Measurements from ENCODE around the gene GPRC5C.

GPRC5C gene

GRCh38 chr17:74410001-74410443, 21.9 kb upstream of the GPRC5C start (continued):
- TF ChIP-seq OSR1 (CRISPR knock-in tag; IDR thresholded peaks at IDR 0.05) = no peak
- TF ChIP-seq ZNF70 (CRISPR knock-in tag; IDR thresholded peaks at IDR 0.05) = no peak
- no peak for TF ChIP-seq ZNF8 (CRISPR knock-in tag; IDR thresholded peaks at IDR 0.05)
- TF ChIP-seq TOX (CRISPR knock-in tag; IDR thresholded peaks at IDR 0.05; ENCODE audit: borderline replicate concordance) = no peak

DNA sequence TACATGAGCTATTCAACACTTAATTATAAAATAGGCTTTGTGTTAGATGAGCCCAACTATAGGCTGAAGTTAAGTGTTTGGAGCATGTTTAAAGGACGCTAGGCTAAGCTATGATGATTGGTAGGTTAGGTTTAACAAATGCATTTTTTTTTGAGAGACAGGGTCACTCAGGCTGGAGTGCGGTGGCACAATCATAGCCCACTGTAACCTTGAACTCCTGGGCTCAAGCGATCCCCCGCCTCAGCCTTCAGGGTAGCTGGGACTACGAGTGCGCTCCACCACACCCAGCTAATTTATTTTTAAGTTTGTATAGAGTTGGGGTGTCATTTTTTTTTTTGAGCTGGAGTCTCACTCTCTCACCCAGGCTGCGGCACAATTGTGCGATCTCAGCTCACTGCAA, 19.3 kb upstream of the GPRC5C start:
- no peak for ATAC-seq
- TF ChIP-seq OSR1 (CRISPR knock-in tag; IDR thresholded peaks at IDR 0.05) (no peak), CSDC2 (CRISPR knock-in tag; IDR thresholded peaks at IDR 0.05) (no peak), RARB (CRISPR knock-in tag; IDR thresholded peaks at IDR 0.05) (no peak)

DNA sequence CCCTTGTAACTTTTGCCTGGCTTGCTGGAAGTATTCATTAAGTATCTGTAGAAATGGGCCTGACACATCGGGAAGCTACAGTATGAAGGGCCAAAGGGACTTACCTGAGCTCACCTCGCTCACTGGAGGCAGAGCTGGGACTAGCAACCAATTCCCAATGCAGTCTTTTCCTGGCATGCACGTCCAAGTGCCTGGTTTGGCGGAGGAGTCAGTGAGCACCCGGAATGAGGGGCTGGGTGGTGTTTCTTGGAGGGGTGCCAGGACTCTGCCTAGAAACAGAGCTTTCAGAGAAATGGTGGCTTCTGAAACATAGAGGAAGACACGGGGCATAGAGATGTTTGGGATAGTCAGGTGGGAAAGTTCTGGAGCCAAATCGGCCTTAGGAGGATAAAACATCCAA, 18.4 kb upstream of the GPRC5C start:
- no peak for TF ChIP-seq BACH2 (CRISPR knock-in tag; IDR thresholded peaks at IDR 0.05; ENCODE audit: borderline replicate concordance)
- no peak for TF ChIP-seq ZFP30 (CRISPR knock-in tag; IDR thresholded peaks at IDR 0.05)
- TF ChIP-seq PATZ1 (CRISPR knock-in tag; IDR thresholded peaks at IDR 0.05; ENCODE audit: borderline replicate concordance) = no peak
- TF ChIP-seq ZFP3 (CRISPR knock-in tag; IDR thresholded peaks at IDR 0.05) = no peak
- no peak for TF ChIP-seq CSDC2 (CRISPR knock-in tag; IDR thresholded peaks at IDR 0.05)
- TF ChIP-seq SNAI2 (CRISPR knock-in tag; IDR thresholded peaks at IDR 0.05) = no peak
- no peak for TF ChIP-seq TOX (CRISPR knock-in tag; IDR thresholded peaks at IDR 0.05; ENCODE audit: borderline replicate concordance)
- no peak for TF ChIP-seq ESRRG (CRISPR knock-in tag; IDR thresholded peaks at IDR 0.05)
- no peak for TF ChIP-seq ZNF70 (CRISPR knock-in tag; IDR thresholded peaks at IDR 0.05)
- TF ChIP-seq GLIS3 (CRISPR knock-in tag; IDR thresholded peaks at IDR 0.05) = no peak
- TF ChIP-seq, protein P1, sequence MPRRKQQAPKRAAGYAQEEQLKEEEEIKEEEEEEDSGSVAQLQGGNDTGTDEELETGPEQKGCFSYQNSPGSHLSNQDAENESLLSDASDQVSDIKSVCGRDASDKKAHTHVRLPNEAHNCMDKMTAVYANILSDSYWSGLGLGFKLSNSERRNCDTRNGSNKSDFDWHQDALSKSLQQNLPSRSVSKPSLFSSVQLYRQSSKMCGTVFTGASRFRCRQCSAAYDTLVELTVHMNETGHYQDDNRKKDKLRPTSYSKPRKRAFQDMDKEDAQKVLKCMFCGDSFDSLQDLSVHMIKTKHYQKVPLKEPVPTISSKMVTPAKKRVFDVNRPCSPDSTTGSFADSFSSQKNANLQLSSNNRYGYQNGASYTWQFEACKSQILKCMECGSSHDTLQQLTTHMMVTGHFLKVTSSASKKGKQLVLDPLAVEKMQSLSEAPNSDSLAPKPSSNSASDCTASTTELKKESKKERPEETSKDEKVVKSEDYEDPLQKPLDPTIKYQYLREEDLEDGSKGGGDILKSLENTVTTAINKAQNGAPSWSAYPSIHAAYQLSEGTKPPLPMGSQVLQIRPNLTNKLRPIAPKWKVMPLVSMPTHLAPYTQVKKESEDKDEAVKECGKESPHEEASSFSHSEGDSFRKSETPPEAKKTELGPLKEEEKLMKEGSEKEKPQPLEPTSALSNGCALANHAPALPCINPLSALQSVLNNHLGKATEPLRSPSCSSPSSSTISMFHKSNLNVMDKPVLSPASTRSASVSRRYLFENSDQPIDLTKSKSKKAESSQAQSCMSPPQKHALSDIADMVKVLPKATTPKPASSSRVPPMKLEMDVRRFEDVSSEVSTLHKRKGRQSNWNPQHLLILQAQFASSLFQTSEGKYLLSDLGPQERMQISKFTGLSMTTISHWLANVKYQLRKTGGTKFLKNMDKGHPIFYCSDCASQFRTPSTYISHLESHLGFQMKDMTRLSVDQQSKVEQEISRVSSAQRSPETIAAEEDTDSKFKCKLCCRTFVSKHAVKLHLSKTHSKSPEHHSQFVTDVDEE (CRISPR knock-in tag; IDR thresholded peaks at IDR 0.05) = no peak
- TF ChIP-seq PPARA (CRISPR knock-in tag; IDR thresholded peaks at IDR 0.05; ENCODE audit: borderline replicate concordance) = no peak
- TF ChIP-seq OSR1 (CRISPR knock-in tag; IDR thresholded peaks at IDR 0.05) = no peak
- no peak for TF ChIP-seq ZC3H10 (CRISPR knock-in tag; IDR thresholded peaks at IDR 0.05)

DNA sequence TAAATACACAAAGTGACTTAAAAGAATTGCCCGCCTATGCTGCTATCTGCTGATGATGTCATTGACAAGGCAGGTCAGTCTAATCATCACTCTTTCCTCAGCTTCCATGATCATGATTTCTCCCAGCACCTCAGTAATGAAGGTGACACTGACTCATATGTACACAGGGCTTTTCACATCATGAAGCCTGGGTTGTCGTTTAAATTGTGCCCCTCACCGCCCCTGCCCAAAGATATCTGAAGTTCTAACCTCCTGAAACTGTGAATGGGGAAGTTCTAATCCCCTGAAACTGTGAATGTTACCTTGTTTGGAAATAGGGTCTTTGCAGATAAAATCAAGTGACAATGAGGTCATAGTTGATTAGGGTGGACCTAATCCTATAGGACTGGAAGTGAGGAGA, 17.4 kb upstream of the GPRC5C start:
- TF ChIP-seq ESRRG (CRISPR knock-in tag; IDR thresholded peaks at IDR 0.05) (no peak), PPARA (CRISPR knock-in tag; IDR thresholded peaks at IDR 0.05; ENCODE audit: borderline replicate concordance) (no peak), TOX (CRISPR knock-in tag; IDR thresholded peaks at IDR 0.05; ENCODE audit: borderline replicate concordance) (no peak), TCF4 (CRISPR knock-in tag; IDR thresholded peaks at IDR 0.05; ENCODE audit: borderline replicate concordance) (no peak), ZNF565 (CRISPR knock-in tag; conservative IDR thresholded peaks at IDR 0.05; ENCODE audit: low read depth) (no peak), ZNF8 (CRISPR knock-in tag; IDR thresholded peaks at IDR 0.05) (no peak), POU6F1 (CRISPR knock-in tag; IDR thresholded peaks at IDR 0.05; ENCODE audit: borderline replicate concordance, low read depth) (no peak), BACH2 (CRISPR knock-in tag; IDR thresholded peaks at IDR 0.05; ENCODE audit: borderline replicate concordance) (no peak), ZFP3 (CRISPR knock-in tag; IDR thresholded peaks at IDR 0.05) (no peak), SNAI2 (CRISPR knock-in tag; IDR thresholded peaks at IDR 0.05) (no peak), ISL1 (CRISPR knock-in tag; IDR thresholded peaks at IDR 0.05) (no peak)
- TF ChIP-seq, protein P2, sequence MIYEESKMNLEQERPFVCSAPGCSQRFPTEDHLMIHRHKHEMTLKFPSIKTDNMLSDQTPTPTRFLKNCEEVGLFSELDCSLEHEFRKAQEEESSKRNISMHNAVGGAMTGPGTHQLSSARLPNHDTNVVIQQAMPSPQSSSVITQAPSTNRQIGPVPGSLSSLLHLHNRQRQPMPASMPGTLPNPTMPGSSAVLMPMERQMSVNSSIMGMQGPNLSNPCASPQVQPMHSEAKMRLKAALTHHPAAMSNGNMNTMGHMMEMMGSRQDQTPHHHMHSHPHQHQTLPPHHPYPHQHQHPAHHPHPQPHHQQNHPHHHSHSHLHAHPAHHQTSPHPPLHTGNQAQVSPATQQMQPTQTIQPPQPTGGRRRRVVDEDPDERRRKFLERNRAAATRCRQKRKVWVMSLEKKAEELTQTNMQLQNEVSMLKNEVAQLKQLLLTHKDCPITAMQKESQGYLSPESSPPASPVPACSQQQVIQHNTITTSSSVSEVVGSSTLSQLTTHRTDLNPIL (CRISPR knock-in tag; IDR thresholded peaks at IDR 0.05; ENCODE audit: low read depth) = no peak
- TF ChIP-seq, protein P3, sequence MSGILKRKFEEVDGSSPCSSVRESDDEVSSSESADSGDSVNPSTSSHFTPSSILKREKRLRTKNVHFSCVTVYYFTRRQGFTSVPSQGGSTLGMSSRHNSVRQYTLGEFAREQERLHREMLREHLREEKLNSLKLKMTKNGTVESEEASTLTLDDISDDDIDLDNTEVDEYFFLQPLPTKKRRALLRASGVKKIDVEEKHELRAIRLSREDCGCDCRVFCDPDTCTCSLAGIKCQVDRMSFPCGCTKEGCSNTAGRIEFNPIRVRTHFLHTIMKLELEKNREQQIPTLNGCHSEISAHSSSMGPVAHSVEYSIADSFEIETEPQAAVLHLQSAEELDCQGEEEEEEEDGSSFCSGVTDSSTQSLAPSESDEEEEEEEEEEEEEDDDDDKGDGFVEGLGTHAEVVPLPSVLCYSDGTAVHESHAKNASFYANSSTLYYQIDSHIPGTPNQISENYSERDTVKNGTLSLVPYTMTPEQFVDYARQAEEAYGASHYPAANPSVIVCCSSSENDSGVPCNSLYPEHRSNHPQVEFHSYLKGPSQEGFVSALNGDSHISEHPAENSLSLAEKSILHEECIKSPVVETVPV (CRISPR knock-in tag; IDR thresholded peaks at IDR 0.05) = no peak
- TF ChIP-seq, protein P1 (CRISPR knock-in tag; IDR thresholded peaks at IDR 0.05) = no peak
- no peak for ATAC-seq

More for the DNA sequence above, 18.4 kb upstream of the GPRC5C start:
- no peak for ATAC-seq

Data from SK-N-SH treated with all-trans-retinoic acid at 6 μM for 48 hours (cell line).